ENCODE measurements around the gene GID4.

GRCh38 chr17:18006495-18007239 is 32.5 kb upstream of the GID4 start:
- TF ChIP-seq POLR2A (IDR thresholded peaks at IDR 0.05), result no peak
- no peak for TF ChIP-seq CTCF (IDR thresholded peaks at IDR 0.05 in 8 of 11, conservative IDR thresholded peaks at IDR 0.05 in 3 of 11)
- no peak for TF ChIP-seq POLR2AphosphoS5 (IDR thresholded peaks at IDR 0.05)
